Keratinocyte (primary cell): ENCODE measurements around the gene DAGLA. TPM values are rescaled to one million over a fixed set of nuclear protein-coding genes. Genes with fewer than 3 reads are reported as not detected.
A peak's percentile ranks its signal among the peaks of the same experiment; 100 is the strongest.

Experiments
- DNase-seq: peaks from one replicate; pipeline ENCODE4 v3.0.0-alpha.2; 2011; ENCODE audit warnings: low read depth, missing footprints, low spot score
- FAIRE-seq: peaks from 2 replicates; lab custom pipeline; 2011; peaks lifted over from hg19 to GRCh38; lab: Jason Lieb, UNC
- H2AFZ ChIP-seq: 2 replicates; pipeline ENCODE4 v1.6.0; 2012; ENCODE audit warnings: low read length, control low read depth, inconsistent platforms; ENCODE audit not compliant: control insufficient read depth
- H3K27ac ChIP-seq: 2 replicates; pipeline ENCODE4 v1.5.1; 2011; ENCODE audit warnings: low read length; ENCODE audit not compliant: control insufficient read depth, insufficient read depth
- H3K27me3 ChIP-seq: 3 replicates; pipeline ENCODE4 v1.6.0; 2011; ENCODE audit warnings: low read length; ENCODE audit not compliant: control insufficient read depth, insufficient read depth; ENCODE audit errors: extremely low read depth
- H3K36me3 ChIP-seq, 2 experiments: 2 replicates in 1 of 2; 3 replicates in 1 of 2; pipeline ENCODE4 v1.5.1; 2011; ENCODE audit warnings: low read length in 2 of 2, mild to moderate bottlenecking in 1 of 2; ENCODE audit not compliant: control insufficient read depth in 2 of 2, insufficient read depth in 2 of 2; ENCODE audit errors: extremely low read depth in 1 of 2
- H3K4me1 ChIP-seq: 3 replicates; pipeline ENCODE4 v1.5.1; 2011; ENCODE audit warnings: low read length; ENCODE audit not compliant: control insufficient read depth, insufficient read depth; ENCODE audit errors: extremely low read depth
- H3K4me2 ChIP-seq: 3 replicates; pipeline ENCODE4 v1.6.0; 2011; ENCODE audit warnings: low read depth, low read length; ENCODE audit not compliant: control insufficient read depth, insufficient read depth; ENCODE audit errors: extremely low read depth
- H3K4me3 ChIP-seq, 3 experiments: fragments of 200-600 bp in 1 of 3; sonication (generic) in 1 of 3; 2 replicates in 2 of 3; 3 replicates in 1 of 3; pipeline ENCODE4 v1.5.1; 2011 to 2016; ENCODE audit warnings: low read length in 3 of 3, mild to moderate bottlenecking in 3 of 3, control low read depth in 2 of 3, inconsistent platforms in 1 of 3, low read depth in 1 of 3, mixed read lengths in 1 of 3, mixed run types in 1 of 3, moderate library complexity in 1 of 3; ENCODE audit not compliant: control insufficient read depth in 2 of 3, insufficient read depth in 2 of 3; ENCODE audit errors: extremely low read depth in 1 of 3
- H3K79me2 ChIP-seq: 2 replicates; pipeline ENCODE4 v1.6.0; 2012; ENCODE audit warnings: low read length; ENCODE audit not compliant: control insufficient read depth, insufficient read depth
- H3K9ac ChIP-seq: 3 replicates; pipeline ENCODE4 v1.6.0; 2011; ENCODE audit warnings: low read length; ENCODE audit not compliant: control insufficient read depth, insufficient read depth; ENCODE audit errors: extremely low read depth
- H3K9me1 ChIP-seq: 3 replicates; pipeline ENCODE4 v1.6.0; 2011; ENCODE audit warnings: low read length; ENCODE audit not compliant: control insufficient read depth, insufficient read depth; ENCODE audit errors: extremely low read depth
- H3K9me3 ChIP-seq: 2 replicates; pipeline ENCODE4 v1.5.1; 2012; ENCODE audit warnings: low read depth, low read length; ENCODE audit not compliant: control insufficient read depth
- H4K20me1 ChIP-seq: 3 replicates; pipeline ENCODE4 v1.6.0; 2011; ENCODE audit warnings: low read length; ENCODE audit not compliant: control insufficient read depth, insufficient read depth; ENCODE audit errors: extremely low read depth
- EZH2 ChIP-seq: IDR thresholded peaks from one replicate; pipeline ENCODE4 v1.6.1; 2012; ENCODE audit warnings: inconsistent platforms, mild to moderate bottlenecking, low read length, moderate library complexity
- dilution Hi-C: fragments of 300-500 bp; cut with MboI; formaldehyde crosslinking; loops from one replicate; pipeline ENCODE4 v1.7.0; 2020; ENCODE audit warnings: low sequenced_read_pairs; ENCODE audit not compliant: extremely low pct_ligation_motif_present
- polyA plus RNA-seq, 5 experiments: library from polyadenylated mRNA; depleted of rRNA in 3 of 5; stranded (reverse) in 3 of 5; stranded (forward) in 1 of 5; unstranded in 1 of 5; fragments of >200 nt; gene quantifications; 1 replicate in 1 of 5; 2 replicates in 3 of 5; 3 replicates in 1 of 5; pipeline versions ENCODE4 v1.2.1 to v1.2.3, GENCODE V29; 2011 to 2012; ENCODE audit warnings: missing spikeins in 2 of 5, low read depth in 1 of 5, low replicate concordance in 1 of 5
- TF ChIP-seq, protein P1 (sequence below), 3 experiments: IDR thresholded peaks in 1 of 3; conservative IDR thresholded peaks in 1 of 3; optimal IDR thresholded peaks in 1 of 3; 2 replicates in 2 of 3; 3 replicates in 1 of 3; pipeline versions ENCODE3 to v1.5.1; 2011; ENCODE audit warnings: low read length in 3 of 3, mild to moderate bottlenecking in 3 of 3, moderate library complexity in 2 of 3, control low read depth in 1 of 3, inconsistent platforms in 1 of 3; ENCODE audit not compliant: insufficient read depth in 2 of 3; ENCODE audit errors: extremely low read depth in 1 of 3

Gene DAGLA
- polyA plus RNA-seq, 1 donor (not counting 4 experiments of a cell fraction or from before 2014, with no cell fraction given), result 0.03 TPM

DNA sequence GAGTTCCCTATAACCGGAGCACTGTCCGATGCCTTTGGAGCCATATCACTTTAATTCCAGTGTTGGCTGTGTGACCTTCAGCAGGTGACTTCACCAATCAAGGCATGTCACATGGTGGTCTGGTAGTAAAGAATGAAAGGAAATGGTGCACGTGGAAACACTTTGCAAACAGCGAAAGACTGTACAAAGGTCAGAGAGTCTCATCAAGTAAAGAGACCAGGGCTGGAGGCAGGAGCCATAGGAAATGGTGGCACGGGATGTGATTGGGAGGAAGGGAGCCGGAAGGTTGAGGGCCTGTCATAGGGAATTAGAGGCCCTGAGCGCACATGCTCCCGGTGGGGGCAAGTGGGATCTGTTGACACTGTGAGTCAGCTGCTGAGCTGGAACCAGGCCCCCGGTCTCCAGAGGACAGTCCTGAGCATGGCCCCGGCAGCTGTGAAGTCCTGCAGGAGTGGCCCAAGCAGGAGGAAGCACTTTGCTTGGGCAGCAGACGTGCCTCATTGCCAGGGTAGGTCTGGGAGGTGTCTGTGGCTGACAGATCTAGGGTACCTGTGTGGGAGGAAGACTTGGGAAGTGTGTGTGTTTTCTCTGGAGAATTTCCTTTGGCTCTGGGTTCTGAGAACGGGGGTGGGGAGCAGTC is 2.0 kb downstream of the DAGLA start:
- TF ChIP-seq, protein P1, sequence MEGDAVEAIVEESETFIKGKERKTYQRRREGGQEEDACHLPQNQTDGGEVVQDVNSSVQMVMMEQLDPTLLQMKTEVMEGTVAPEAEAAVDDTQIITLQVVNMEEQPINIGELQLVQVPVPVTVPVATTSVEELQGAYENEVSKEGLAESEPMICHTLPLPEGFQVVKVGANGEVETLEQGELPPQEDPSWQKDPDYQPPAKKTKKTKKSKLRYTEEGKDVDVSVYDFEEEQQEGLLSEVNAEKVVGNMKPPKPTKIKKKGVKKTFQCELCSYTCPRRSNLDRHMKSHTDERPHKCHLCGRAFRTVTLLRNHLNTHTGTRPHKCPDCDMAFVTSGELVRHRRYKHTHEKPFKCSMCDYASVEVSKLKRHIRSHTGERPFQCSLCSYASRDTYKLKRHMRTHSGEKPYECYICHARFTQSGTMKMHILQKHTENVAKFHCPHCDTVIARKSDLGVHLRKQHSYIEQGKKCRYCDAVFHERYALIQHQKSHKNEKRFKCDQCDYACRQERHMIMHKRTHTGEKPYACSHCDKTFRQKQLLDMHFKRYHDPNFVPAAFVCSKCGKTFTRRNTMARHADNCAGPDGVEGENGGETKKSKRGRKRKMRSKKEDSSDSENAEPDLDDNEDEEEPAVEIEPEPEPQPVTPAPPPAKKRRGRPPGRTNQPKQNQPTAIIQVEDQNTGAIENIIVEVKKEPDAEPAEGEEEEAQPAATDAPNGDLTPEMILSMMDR (optimal IDR thresholded peaks at IDR 0.05 in 1 of 3, IDR thresholded peaks at IDR 0.05 in 1 of 3, conservative IDR thresholded peaks at IDR 0.05 in 1 of 3; ENCODE audit: extremely low read depth in 1 of 3, insufficient read depth in 2 of 3, low read length in 3 of 3), result no peak
- TF ChIP-seq EZH2, result no peak
- Histone ChIP-seq H3K9me1 (no peaks in the 10 kb centered on the region), H3K27me3 (peaks cover 80% of the 10 kb centered on the region), H3K79me2 (no peaks in the 10 kb centered on the region), H3K36me3 (no peaks in the 10 kb centered on the region), H3K4me1 (no peaks in the 10 kb centered on the region), H3K27ac (no peak overlapping the region), H3K4me3 (no peak overlapping the region), H3K9me3 (no peaks in the 10 kb centered on the region), H4K20me1 (no peaks in the 10 kb centered on the region), H2AFZ (no peak overlapping the region), H3K9ac (no peak overlapping the region), H3K4me2 (no peak overlapping the region)
- FAIRE-seq (no peak), DNase-seq (no peak)
- dilution Hi-C loops, result no loop called here

DNA sequence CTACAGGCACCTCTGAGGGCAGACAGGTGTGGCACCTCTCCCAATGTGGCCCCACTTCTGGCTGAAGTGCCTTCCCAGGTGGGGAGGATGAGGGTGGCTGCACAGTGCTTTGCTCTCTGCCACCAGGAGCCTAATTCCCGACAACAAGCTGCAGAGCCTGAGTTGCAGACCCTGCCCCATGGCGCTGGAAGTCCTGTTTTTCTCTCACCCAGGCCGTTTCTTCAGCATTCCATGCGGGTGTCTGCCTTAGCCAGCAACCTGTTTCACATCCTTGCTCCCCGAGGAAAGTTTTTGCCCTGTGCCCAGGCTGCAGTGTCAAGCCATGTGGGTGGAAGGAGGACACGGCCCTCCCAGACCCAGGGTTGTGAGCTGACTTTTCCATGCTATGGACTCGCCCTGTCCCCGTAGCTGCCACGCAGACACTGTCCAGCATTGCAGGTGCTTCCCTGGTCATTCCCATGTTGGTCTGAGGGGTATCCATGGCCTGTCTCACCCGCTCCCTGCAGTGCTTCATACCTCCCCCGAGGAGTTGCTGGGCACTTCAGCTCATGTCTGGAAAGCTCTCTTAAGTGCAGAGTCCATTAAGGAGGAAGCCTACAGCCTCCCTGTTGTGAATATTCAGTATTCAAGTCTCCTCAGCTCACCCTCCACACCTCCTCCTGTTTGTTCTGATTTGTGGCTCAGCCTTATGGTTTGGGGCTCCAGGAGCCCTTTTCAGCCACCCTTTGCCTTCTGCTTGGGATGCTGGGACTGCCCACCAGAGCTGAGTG is 2.9 kb downstream of the DAGLA start:
- no peak overlapping the region for H3K4me3 ChIP-seq
- H3K9ac ChIP-seq, result no peak overlapping the region
- H3K36me3 ChIP-seq, result no peaks in the 10 kb centered on the region
- H3K27me3 ChIP-seq, result peaks cover 79% of the 10 kb centered on the region
- no peaks in the 10 kb centered on the region for H3K4me1 ChIP-seq
- no peak overlapping the region for H2AFZ ChIP-seq
- TF ChIP-seq EZH2, result peak; percentile 17
- TF ChIP-seq, protein P1 (optimal IDR thresholded peaks at IDR 0.05 in 1 of 3, IDR thresholded peaks at IDR 0.05 in 1 of 3, conservative IDR thresholded peaks at IDR 0.05 in 1 of 3; ENCODE audit: extremely low read depth in 1 of 3, insufficient read depth in 2 of 3, low read length in 3 of 3), result no peak
- H3K79me2 ChIP-seq, result no peaks in the 10 kb centered on the region
- no peak for FAIRE-seq
- H3K27ac ChIP-seq, result no peak overlapping the region
- H4K20me1 ChIP-seq, result no peaks in the 10 kb centered on the region
- H3K9me1 ChIP-seq, result no peaks in the 10 kb centered on the region
- H3K4me2 ChIP-seq, result no peak overlapping the region
- no peaks in the 10 kb centered on the region for H3K9me3 ChIP-seq
- DNase-seq, result no peak
- dilution Hi-C loops, result no loop called here
